Ovary (tissue), 9 donors: ENCODE measurements around the gene CACNG5. TPM values are rescaled to one million over a fixed set of nuclear protein-coding genes. Genes with fewer than 3 reads are reported as not detected.

Experiments
- DNase-seq, 5 donors: peaks; one replicate each; pipeline ENCODE4 v3.0.0-alpha.2; 2019 to 2020
- H3K27ac ChIP-seq, 2 donors: fragments of 200-600 bp; one replicate each; pipeline versions ENCODE4 v1.5.1 to v1.8.0; 2019 to 2022
- H3K27me3 ChIP-seq: fragments of 200-600 bp; one replicate; pipeline ENCODE4 v1.8.0; 2022
- H3K36me3 ChIP-seq: fragments of 200-600 bp; sonication (generic); one replicate; pipeline ENCODE4 v1.5.1; 2019
- H3K4me1 ChIP-seq: one replicate; pipeline ENCODE4 v1.8.1; 2013; ENCODE audit warnings: mild to moderate bottlenecking, moderate library complexity; ENCODE audit not compliant: insufficient read depth
- H3K4me3 ChIP-seq: fragments of 200-600 bp; sonication (generic); one replicate; pipeline ENCODE4 v1.5.1; 2017
- H3K9me3 ChIP-seq, 2 donors: fragments of 200-600 bp in 1 of 2; sonication (generic) in 1 of 2; one replicate each; pipeline versions ENCODE4 v1.5.1 to v1.8.1; 2013 to 2019; ENCODE audit warnings: mild to moderate bottlenecking in 1 of 2, moderate library complexity in 1 of 2
- CTCF ChIP-seq, 3 donors: fragments of 450-650 bp in 2 of 3; fragments of 200-600 bp in 1 of 3; IDR thresholded peaks; one replicate each; pipeline versions ENCODE4 v1.5.1 to v1.8.0; 2016 to 2022; ENCODE audit warnings: antibody characterized with exemption in 3 of 3, mild to moderate bottlenecking in 1 of 3
- EP300 ChIP-seq: sonication (generic); formaldehyde crosslinking; IDR thresholded peaks from one replicate; pipeline ENCODE4 v1.6.1; 2017; ENCODE audit warnings: antibody characterized with exemption
- POLR2A ChIP-seq: fragments of 450-650 bp; IDR thresholded peaks from one replicate; pipeline ENCODE4 v1.6.1; 2017; ENCODE audit warnings: antibody characterized with exemption, mild to moderate bottlenecking, moderate library complexity
- WGBS, 3 donors: extraction: QIAGEN DNeasy Blood & Tissue Kit in 1 of 3; methylation state at CpG; one replicate each; pipeline versions ENCODE4 v1.1.5 to v1.1.7; 2013 to 2017; 5-methylcytosine and 5-hydroxymethylcytosine counted together
- intact Hi-C, 4 donors: fragments of 100-400 bp; cut with DNase I; formaldehyde crosslinking; loops; one replicate each; pipeline versions ENCODE4 v1.11.0 to v1.15.1; 2022 to 2023
- polyA plus RNA-seq, 2 donors: library from polyadenylated mRNA; stranded (reverse); fragments of 200-250 nt in 1 of 2; fragments of 350-450 nt in 1 of 2; fragmentation: Illumina TruSeq in 1 of 2; extraction: RNeasy Lipid Tissue Mini Kit (QIAGEN cat#74804) in 1 of 2; gene quantifications; one replicate each; pipeline ENCODE4 v1.2.3, GENCODE V29; 2013 to 2014
- total RNA-seq, 7 donors: library from RNA; depleted of rRNA in 2 of 7; stranded (reverse); fragments of >200 nt in 2 of 7; fragmentation: NEBNext Ultra II Directional in 3 of 7; extraction: Animal tissue kit (Norgen Biotek cat#: 25700) in 3 of 7; gene quantifications; one replicate each; pipeline versions ENCODE4 v1.1.0 to v1.2.4, GENCODE V29; 2016 to 2023
- donor health status: DM: no; HTN: no; CAD: no; lungs with moderate emphysema.
- donor health status: DM: no; HTN: no; CAD: no.
- donor health status: Bipolar disorder and iron deficiency.
- donor health status: DM: yes; HTN: yes; CAD: no.
- donor health status: DM: no; HTN: no; CAD: no.
- donor health status: DM: yes; HTN: yes; CAD: no.

Gene CACNG5
- total and polyA plus RNA-seq, 9 donors: not detected

GRCh38 chr17:66915204-66915611 lies 80.3 kb downstream of the CACNG5 start:
- 62 to 73% (median 69%) methylated on average over 7 of the region's 7 CpGs for WGBS, 3 donors
- DNase-seq: no peak
- no peak for TF ChIP-seq EP300
- no peak for TF ChIP-seq POLR2A
- no peak for TF ChIP-seq CTCF (IDR thresholded peaks at IDR 0.05)
- intact Hi-C loops: no loop called here
- no peak overlapping the region for H3K4me3 ChIP-seq
- H3K27me3 ChIP-seq: no peaks in the 10 kb centered on the region
- H3K36me3 ChIP-seq: no peaks in the 10 kb centered on the region
- no peaks in the 10 kb centered on the region for H3K9me3 ChIP-seq
- H3K4me1 ChIP-seq: no peaks in the 10 kb centered on the region
- no peak overlapping the region for H3K27ac ChIP-seq

- no peak for TF ChIP-seq POLR2A
- TF ChIP-seq CTCF (IDR thresholded peaks at IDR 0.05): no peak
- TF ChIP-seq EP300: no peak
- Histone ChIP-seq H3K4me3 (no peak overlapping the region), H3K4me1 (no peaks in the 10 kb centered on the region), H3K9me3 (no peaks in the 10 kb centered on the region), H3K27me3 (no peaks in the 10 kb centered on the region), H3K27ac (no peak overlapping the region), H3K36me3 (no peaks in the 10 kb centered on the region)
- WGBS, 3 donors: 85 to 87% (median 85%) methylated on average over 11 of the region's 11 CpGs
- DNase-seq: no peak
- intact Hi-C loops: no loop called here
Observed at GRCh38 chr17:66915792-66916191, 80.9 kb downstream of the CACNG5 start.

GRCh38 chr17:66916946-66917345 lies 82.0 kb downstream of the CACNG5 start:
- WGBS, 3 donors: 91 to 100% (median 97%) methylated on average over 1 of the region's 1 CpG
- H3K27ac ChIP-seq: no peak overlapping the region
- no peak overlapping the region for H3K4me3 ChIP-seq
- H3K4me1 ChIP-seq: no peaks in the 10 kb centered on the region
- intact Hi-C loops: no loop called here
- TF ChIP-seq EP300: no peak
- TF ChIP-seq POLR2A: no peak
- no peak for TF ChIP-seq CTCF (IDR thresholded peaks at IDR 0.05)
- no peaks in the 10 kb centered on the region for H3K9me3 ChIP-seq
- H3K36me3 ChIP-seq: no peaks in the 10 kb centered on the region
- no peak for DNase-seq
- no peaks in the 10 kb centered on the region for H3K27me3 ChIP-seq

GRCh38 chr17:66918896-66919295 lies 84.0 kb downstream of the CACNG5 start:
- WGBS, 3 donors: 76 to 81% (median 80%) methylated on average over 12 of the region's 12 CpGs
- no peaks in the 10 kb centered on the region for H3K4me1 ChIP-seq
- intact Hi-C loops: no loop called here

More at GRCh38 chr17:66918896-66919295, 84.0 kb downstream of the CACNG5 start:
- H3K36me3 ChIP-seq: no peaks in the 10 kb centered on the region
- no peak overlapping the region for H3K4me3 ChIP-seq
- no peaks in the 10 kb centered on the region for H3K27me3 ChIP-seq
- H3K27ac ChIP-seq: no peak overlapping the region
- TF ChIP-seq POLR2A (no peak), CTCF (IDR thresholded peaks at IDR 0.05) (no peak), EP300 (no peak)
- no peak for DNase-seq
- no peaks in the 10 kb centered on the region for H3K9me3 ChIP-seq
